Measurements from ENCODE around the gene PILRA. TPM values are rescaled to one million over a fixed set of nuclear protein-coding genes. Genes with fewer than 3 reads are reported as not detected.

The PILRA gene
- total RNA-seq, 1 donor from 2014 or later = not detected

- no peak for TF ChIP-seq CTCF (conservative IDR thresholded peaks at IDR 0.05; ENCODE audit: low read depth, low read length)
Measured at GRCh38 chr7:100418930-100419659, 45.8 kb downstream of the PILRA start.

DNA sequence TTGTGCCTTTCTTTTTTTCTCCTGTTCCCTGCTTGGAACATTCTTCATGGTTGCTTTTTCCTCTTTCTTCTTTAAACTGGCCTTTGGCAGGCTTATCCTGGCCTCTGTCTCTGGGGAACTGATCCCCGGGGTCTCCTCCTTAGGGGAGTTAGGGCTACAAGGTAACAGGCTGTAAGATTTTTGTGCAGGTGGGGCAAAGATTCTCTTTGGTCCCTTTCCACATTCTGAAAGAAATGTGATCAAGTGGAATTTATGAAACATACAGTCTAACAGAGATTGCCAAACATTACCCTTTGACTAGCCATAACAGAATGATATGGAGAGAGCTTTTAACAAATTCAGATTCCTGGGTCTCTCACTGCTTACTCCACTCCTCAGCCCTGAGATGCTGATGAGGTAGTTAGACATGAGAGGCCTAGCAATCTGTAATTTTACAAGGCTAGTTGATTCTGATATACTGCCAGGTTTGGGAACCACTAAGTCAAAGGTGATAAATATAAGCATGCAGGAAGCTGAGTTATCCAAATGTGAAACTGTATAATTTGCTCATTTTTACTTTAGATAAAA lies 46.5 kb downstream of the PILRA start:
- TF ChIP-seq CTCF (conservative IDR thresholded peaks at IDR 0.05; ENCODE audit: low read depth, low read length) = no peak
- DNase-seq (ENCODE audit: low read depth) = no peak
- no peak overlapping the region for H3K4me3 ChIP-seq (ENCODE audit: low read depth, low read length)

More at GRCh38 chr7:100418930-100419659, 45.8 kb downstream of the PILRA start:
- DNase-seq (ENCODE audit: low read depth) = no peak
- H3K4me3 ChIP-seq (ENCODE audit: low read depth, low read length) = no peak overlapping the region

- DNase-seq (ENCODE audit: low read depth) = no peak
- TF ChIP-seq CTCF (conservative IDR thresholded peaks at IDR 0.05; ENCODE audit: low read depth, low read length) = no peak
Measured at GRCh38 chr7:100423315-100423714, 50.0 kb downstream of the PILRA start.

DNA sequence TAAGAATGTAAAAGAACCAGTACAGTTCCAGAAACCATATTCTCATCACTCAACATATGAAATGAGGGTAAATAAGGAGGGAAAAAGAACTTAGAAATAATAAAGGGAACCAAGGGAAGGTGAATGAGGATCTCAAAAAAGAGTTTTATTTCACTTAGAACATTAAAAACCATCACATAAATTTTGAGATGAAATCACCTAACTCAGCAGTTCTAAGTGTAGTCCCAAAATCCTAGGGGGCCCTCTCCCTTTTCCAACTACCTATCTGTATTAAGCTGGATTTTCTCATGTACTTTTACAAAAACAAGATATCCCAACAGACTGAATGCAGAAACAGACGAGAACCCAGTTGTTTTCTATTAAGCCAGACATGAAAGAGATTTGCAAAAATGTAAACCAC lies 52.1 kb downstream of the PILRA start:
- no peak overlapping the region for H3K4me3 ChIP-seq (ENCODE audit: low read depth, low read length)
- no peak for TF ChIP-seq CTCF (conservative IDR thresholded peaks at IDR 0.05; ENCODE audit: low read depth, low read length)
- no peak for DNase-seq (ENCODE audit: low read depth)

More at GRCh38 chr7:100423315-100423714, 50.0 kb downstream of the PILRA start:
- no peak overlapping the region for H3K4me3 ChIP-seq (ENCODE audit: low read depth, low read length)

DNA sequence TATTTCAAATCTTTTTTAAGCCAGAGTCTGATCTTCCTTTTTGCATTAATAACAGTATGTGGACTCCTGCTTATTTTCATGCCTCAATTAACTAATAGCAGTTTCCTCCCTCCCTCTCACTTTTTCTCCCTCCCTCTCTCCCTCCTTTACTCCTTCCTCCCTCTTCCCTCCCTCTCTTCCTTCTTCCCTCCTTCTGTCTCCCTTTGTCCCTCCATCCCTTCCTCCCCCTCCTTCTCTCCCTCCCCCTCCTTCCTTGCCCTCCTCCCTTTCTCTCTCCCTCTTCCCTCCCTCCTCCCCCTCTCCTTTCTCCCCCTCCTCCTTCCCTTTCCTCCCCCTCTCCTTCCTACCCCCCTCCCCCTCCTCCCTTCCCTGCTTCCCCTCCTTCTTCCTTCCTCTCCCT lies 53.2 kb downstream of the PILRA start:
- no peak overlapping the region for H3K4me3 ChIP-seq (ENCODE audit: low read depth, low read length)
- no peak for DNase-seq (ENCODE audit: low read depth)
- no peak for TF ChIP-seq CTCF (conservative IDR thresholded peaks at IDR 0.05; ENCODE audit: low read depth, low read length)

- DNase-seq (ENCODE audit: low read depth) = no peak
- H3K4me3 ChIP-seq (ENCODE audit: low read depth, low read length) = peak overlapping the region; percentile 92
- no peak for TF ChIP-seq CTCF (conservative IDR thresholded peaks at IDR 0.05; ENCODE audit: low read depth, low read length)
Measured at GRCh38 chr7:100427762-100428198, 54.5 kb downstream of the PILRA start.
